Heart right ventricle (tissue), 16 donors: ENCODE data around the gene RBBP5. TPM values are rescaled to one million over a fixed set of nuclear protein-coding genes. Genes with fewer than 3 reads are reported as not detected.
A peak's percentile ranks its signal among the peaks of the same experiment; 100 is the strongest.

Experiments
- ATAC-seq, 8 donors: fragments of 200-7000 bp; cut with Tn5 transposase; one replicate each; pipeline ENCODE4 v1.9.1; 2020; ENCODE audit warnings: mild to moderate bottlenecking in 8 of 8, moderate library complexity in 8 of 8, moderate number of reproducible peaks in 1 of 8
- DNase-seq, 2 donors: peaks; one replicate each; pipeline ENCODE4 v3.0.0-alpha.2; 2020
- H3K27ac ChIP-seq, 10 donors: fragments of 200-600 bp; sonication (generic) in 2 of 10; one replicate each; pipeline versions ENCODE4 v1.5.0 to v1.8.0; 2020 to 2022; ENCODE audit warnings: mild to moderate bottlenecking in 3 of 10
- H3K27me3 ChIP-seq, 7 donors: fragments of 200-600 bp; one replicate each; pipeline ENCODE4 v1.8.0; 2021 to 2022; ENCODE audit warnings: mild to moderate bottlenecking in 2 of 7
- H3K36me3 ChIP-seq, 9 donors: fragments of 200-600 bp; sonication (generic) in 1 of 9; one replicate each; pipeline versions ENCODE4 v1.5.0 to v1.8.0; 2020 to 2022; ENCODE audit warnings: mild to moderate bottlenecking in 2 of 9
- H3K4me1 ChIP-seq, 9 donors: fragments of 200-600 bp; sonication (generic) in 1 of 9; one replicate each; pipeline versions ENCODE4 v1.5.0 to v1.8.0; 2020 to 2022; ENCODE audit warnings: mild to moderate bottlenecking in 4 of 9
- H3K4me3 ChIP-seq, 10 donors: fragments of 200-600 bp; sonication (generic) in 2 of 10; one replicate each; pipeline versions ENCODE4 v1.5.0 to v1.8.0; 2020 to 2022; ENCODE audit warnings: mild to moderate bottlenecking in 7 of 10, moderate library complexity in 2 of 10
- H3K9me3 ChIP-seq, 11 donors: fragments of 200-600 bp in 10 of 11; sonication (generic) in 2 of 11; one replicate each; pipeline versions ENCODE4 v1.5.0 to v1.8.0; 2013 to 2022; ENCODE audit warnings: mild to moderate bottlenecking in 2 of 11, control low read depth in 1 of 11, moderate library complexity in 1 of 11
- CTCF ChIP-seq, 9 donors: fragments of 200-600 bp; sonication (generic) in 2 of 9; IDR thresholded peaks; one replicate each; pipeline versions ENCODE4 v1.5.0 to v1.8.0; 2021 to 2022; ENCODE audit warnings: antibody characterized with exemption in 9 of 9, mild to moderate bottlenecking in 5 of 9, moderate library complexity in 1 of 9
- WGBS, 2 donors: extraction: QIAGEN DNeasy Blood & Tissue Kit; methylation state at CpG; one replicate each; pipeline ENCODE4 v1.1.7; 2013; ENCODE audit warnings: inconsistent platforms in 1 of 2; 5-methylcytosine and 5-hydroxymethylcytosine counted together
- intact Hi-C, 10 donors: fragments of 100-400 bp; cut with DNase I; formaldehyde crosslinking; loops; one replicate each; pipeline versions ENCODE4 v1.11.1 to v1.14.2; 2022
- polyA plus RNA-seq, 2 donors: library from polyadenylated mRNA; stranded (reverse); fragments of 200-250 nt; gene quantifications; one replicate each; pipeline ENCODE4 v1.2.3, GENCODE V29; 2013
- total RNA-seq, 10 donors: library from RNA; stranded (reverse); fragmentation: NEBNext Ultra II Directional in 3 of 10; extraction: Animal tissue kit (Norgen Biotek cat#: 25700) in 3 of 10; gene quantifications; one replicate each; pipeline versions ENCODE4 v1.2.1 to v1.2.4, GENCODE V29; 2021 to 2023
- donor health status: Arrhythmogenic right ventricular cardiomyopathy.
- donor health status: ischemic (EF 13 %, LVEDD 7.1; RV severe dilation, severe dysfunction).
- donor health status: healthy with polysubstance abuse.
- donor health status: DM: no; HTN: yes; CAD: no.
- donor health status: DM: no; HTN: no; CAD: no.
- donor health status: ischemic (EF 25% LVEDD 6.9; RV normal size, moderate dysfunction).
- donor health status: ischemic (EF 25% LVEDD 5.7; RV mildly dilated, moderate dysfunction).
- donor health status: healthy.
- donor health status: DM: yes; HTN: yes; CAD: no.
- donor health status: Ischemic cardiomyopathy.
- donor health status: ischemic (EF 35%, LVEDD 5.7; RV mildly dilated, moderate dysfunction).
- donor health status: nonischemic (EF 11% LVEDD 7.7; RV severe dilation, severe dysfunction).
- donor health status: DM: yes; HTN: yes; CAD: no.
- donor health status: PGD.
- donor health status: ischemic (EF 29% LVEDD 5.4; RV normal size, mild dysfunction).
- donor health status: nonischemic (EF 23%, LVEDD 6.1; RV moderate dilation, normal function).

RBBP5 gene
- total and polyA plus RNA-seq, 12 donors, result 3.4 to 12.4 (median 9.0) TPM

- no peak for TF ChIP-seq CTCF (IDR thresholded peaks at IDR 0.05)
Observed at GRCh38 chr1:205047764-205048231, 74.0 kb downstream of the RBBP5 start.

GRCh38 chr1:205046870-205047269, 74.9 kb downstream of the RBBP5 start:
- peak in 1 of 8 donors; percentile 36 for ATAC-seq
- WGBS, 2 donors, result 44 to 51% methylated on average over 4 of the region's 4 CpGs
- peaks cover 14 to 72% (median 62%) of the 10 kb centered on the region in 7 donors for H3K27me3 ChIP-seq

More at GRCh38 chr1:205047764-205048231, 74.0 kb downstream of the RBBP5 start:
- Histone ChIP-seq H3K36me3 (no peaks in the 10 kb centered on the region), H3K9me3 (no peaks in the 10 kb centered on the region), H3K4me1 (peaks cover 0 to 8% (median 0%) of the 10 kb centered on the region in 9 donors), H3K27me3 (peaks cover 10 to 69% (median 54%) of the 10 kb centered on the region in 7 donors), H3K27ac (no peak overlapping the region), H3K4me3 (no peak overlapping the region)
- DNase-seq, result no peak
- ATAC-seq, result no peak
- 72 to 74% methylated on average over 5 of the region's 5 CpGs for WGBS, 2 donors
- intact Hi-C loops, result no loop called here

GRCh38 chr1:205045146-205045545, 76.6 kb downstream of the RBBP5 start:
- peaks cover 0 to 10% (median 0%) of the 10 kb centered on the region in 9 donors for H3K4me1 ChIP-seq
- no peak for TF ChIP-seq CTCF (IDR thresholded peaks at IDR 0.05)
- 29 to 30% methylated on average over 11 of the region's 11 CpGs for WGBS, 2 donors
- H3K27ac ChIP-seq, result no peak overlapping the region
- H3K27me3 ChIP-seq, result peaks cover 14 to 81% (median 69%) of the 10 kb centered on the region in 7 donors
- no peak overlapping the region for H3K4me3 ChIP-seq
- ATAC-seq (no peak), DNase-seq (no peak)
- H3K36me3 ChIP-seq, result no peaks in the 10 kb centered on the region
- no peaks in the 10 kb centered on the region for H3K9me3 ChIP-seq
- intact Hi-C loops, result no loop called here

More at GRCh38 chr1:205046870-205047269, 74.9 kb downstream of the RBBP5 start:
- Histone ChIP-seq H3K4me1 (peaks cover 0 to 10% (median 0%) of the 10 kb centered on the region in 9 donors), H3K4me3 (no peak overlapping the region), H3K36me3 (no peaks in the 10 kb centered on the region), H3K27ac (no peak overlapping the region), H3K9me3 (no peaks in the 10 kb centered on the region)
- no peak for DNase-seq
- intact Hi-C loops, result no loop called here
- TF ChIP-seq CTCF (IDR thresholded peaks at IDR 0.05), result no peak

DNA sequence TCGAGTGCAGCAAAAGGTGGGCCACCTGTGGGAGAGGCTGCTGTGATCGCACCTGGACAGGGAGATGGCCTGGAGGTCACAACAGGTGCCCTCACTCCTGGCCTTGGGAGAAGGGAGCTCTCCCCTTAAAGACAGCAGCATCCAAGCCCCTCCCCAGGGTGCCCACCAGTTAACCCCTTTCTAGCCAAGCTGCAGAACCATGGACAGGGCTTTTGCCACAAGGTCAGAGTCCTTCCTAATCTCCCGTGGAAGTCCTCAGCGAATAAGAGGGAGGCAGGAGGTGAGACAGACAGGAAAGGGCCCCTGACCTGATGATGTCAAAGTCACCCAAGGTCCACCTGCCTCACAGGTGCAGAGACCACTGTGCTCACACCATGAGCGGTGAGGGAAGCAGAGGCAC, 77.0 kb downstream of the RBBP5 start:
- H3K4me3 ChIP-seq, result no peak overlapping the region
- DNase-seq, result no peak
- 30 to 31% methylated on average over 5 of the region's 5 CpGs for WGBS, 2 donors
- H3K9me3 ChIP-seq, result no peaks in the 10 kb centered on the region
- peaks cover 0 to 10% (median 0%) of the 10 kb centered on the region in 9 donors for H3K4me1 ChIP-seq
- intact Hi-C loops, result no loop called here
- H3K27ac ChIP-seq, result no peak overlapping the region
- no peaks in the 10 kb centered on the region for H3K36me3 ChIP-seq
- H3K27me3 ChIP-seq, result peaks cover 14 to 81% (median 69%) of the 10 kb centered on the region in 7 donors
- TF ChIP-seq CTCF (IDR thresholded peaks at IDR 0.05), result no peak
- no peak for ATAC-seq
